Dendritic cell treated with granulocyte-macrophage colony-stimulating factor and Interleukin-4, amounts not matched to agents 40 ng/mL and 50 ng/mL, for 4 days (primary cell): Measurements from ENCODE around the gene PRSS48.
"Not testable (repeated sequence)": the region's sequence is repeated elsewhere in the genome, so short reads cannot be mapped to it uniquely, and the experiment has no call there.

Experiments used
- H3K27ac Mint-ChIP-seq: one replicate; pipeline ENCODE4 v1.8.0; 2022; ENCODE audit warnings: mild to moderate bottlenecking, mixed read lengths
- H3K27me3 Mint-ChIP-seq: one replicate; pipeline ENCODE4 v1.8.0; 2022; ENCODE audit warnings: mild to moderate bottlenecking, mixed read lengths
- H3K36me3 Mint-ChIP-seq: one replicate; pipeline ENCODE4 v1.8.0; 2022; ENCODE audit warnings: low read depth, mixed read lengths
- H3K4me1 Mint-ChIP-seq: one replicate; pipeline ENCODE4 v1.8.0; 2022; ENCODE audit warnings: low read depth, mixed read lengths
- H3K4me3 Mint-ChIP-seq: one replicate; pipeline ENCODE4 v1.8.0; 2022; ENCODE audit warnings: mild to moderate bottlenecking, moderate library complexity, mixed read lengths
- H3K9me3 Mint-ChIP-seq: one replicate; pipeline ENCODE4 v1.8.0; 2022; ENCODE audit warnings: mixed read lengths
- intact Hi-C: fragments of 100-400 bp; cut with micrococcal nuclease; formaldehyde crosslinking; loops from one replicate; pipeline ENCODE4 v1.15.0; 2022

PRSS48 gene

GRCh38 chr4:151315212-151315886 lies 38.4 kb downstream of the PRSS48 start:
- intact Hi-C loops, result no loop called here
- no peak overlapping the region for H3K4me3 Mint-ChIP-seq
- H3K27ac Mint-ChIP-seq, result no peak overlapping the region
- H3K9me3 Mint-ChIP-seq, result no peaks in the 10 kb centered on the region
- no peaks in the 10 kb centered on the region for H3K4me1 Mint-ChIP-seq
- no peaks in the 10 kb centered on the region for H3K27me3 Mint-ChIP-seq
- no peaks in the 10 kb centered on the region for H3K36me3 Mint-ChIP-seq

- Mint-ChIP-seq H3K27me3 (peaks cover 8% of the 10 kb centered on the region), H3K9me3 (no peaks in the 10 kb centered on the region)
- intact Hi-C loops, result no loop called here
These were observed 39.7 kb downstream of the PRSS48 start for GRCh38 chr4:151316645-151317044.

GRCh38 chr4:151318307-151319006 lies 41.5 kb downstream of the PRSS48 start:
- Mint-ChIP-seq H3K4me3 (no peak overlapping the region), H3K4me1 (no peaks in the 10 kb centered on the region), H3K36me3 (no peaks in the 10 kb centered on the region), H3K27ac (no peak overlapping the region), H3K27me3 (peaks cover 18% of the 10 kb centered on the region), H3K9me3 (no peaks in the 10 kb centered on the region)
- intact Hi-C loops, result no loop called here

More at GRCh38 chr4:151316645-151317044, 39.7 kb downstream of the PRSS48 start:
- no peak overlapping the region for H3K4me3 Mint-ChIP-seq
- H3K4me1 Mint-ChIP-seq, result no peaks in the 10 kb centered on the region
- H3K27ac Mint-ChIP-seq, result no peak overlapping the region
- H3K36me3 Mint-ChIP-seq, result no peaks in the 10 kb centered on the region

GRCh38 chr4:151319490-151319889 lies 42.5 kb downstream of the PRSS48 start:
- intact Hi-C loops, result no loop called here
- peaks cover 26% of the 10 kb centered on the region for H3K27me3 Mint-ChIP-seq

GRCh38 chr4:151321586-151321985 lies 44.6 kb downstream of the PRSS48 start:
- peaks cover 5% of the 10 kb centered on the region for H3K4me1 Mint-ChIP-seq
- H3K27ac Mint-ChIP-seq, result no peak overlapping the region
- H3K36me3 Mint-ChIP-seq, result no peaks in the 10 kb centered on the region
- no peak overlapping the region for H3K4me3 Mint-ChIP-seq
- H3K27me3 Mint-ChIP-seq, result peaks cover 42% of the 10 kb centered on the region
- no peaks in the 10 kb centered on the region for H3K9me3 Mint-ChIP-seq
- intact Hi-C loops, result no loop called here

More at GRCh38 chr4:151319490-151319889, 42.5 kb downstream of the PRSS48 start:
- no peak overlapping the region for H3K27ac Mint-ChIP-seq
- H3K36me3 Mint-ChIP-seq, result no peaks in the 10 kb centered on the region
- H3K4me1 Mint-ChIP-seq, result no peaks in the 10 kb centered on the region
- H3K9me3 Mint-ChIP-seq, result no peaks in the 10 kb centered on the region
- no peak overlapping the region for H3K4me3 Mint-ChIP-seq

GRCh38 chr4:151322161-151322560 lies 45.2 kb downstream of the PRSS48 start:
- H3K36me3 Mint-ChIP-seq, H3K4me3 Mint-ChIP-seq, intact Hi-C loops, H3K9me3 Mint-ChIP-seq, H3K4me1 Mint-ChIP-seq, H3K27ac Mint-ChIP-seq: not testable (repeated sequence)
- peaks cover 46% of the 10 kb centered on the region for H3K27me3 Mint-ChIP-seq

GRCh38 chr4:151322570-151322969 lies 45.6 kb downstream of the PRSS48 start:
- Mint-ChIP-seq H3K9me3 (no peaks in the 10 kb centered on the region), H3K4me1 (peaks cover 5% of the 10 kb centered on the region), H3K27me3 (peaks cover 47% of the 10 kb centered on the region), H3K4me3 (no peak overlapping the region), H3K36me3 (no peaks in the 10 kb centered on the region), H3K27ac (no peak overlapping the region)
- intact Hi-C loops, result no loop called here

- H3K9me3 Mint-ChIP-seq, result no peaks in the 10 kb centered on the region
- intact Hi-C loops, result no loop called here
- no peak overlapping the region for H3K4me3 Mint-ChIP-seq
- no peaks in the 10 kb centered on the region for H3K36me3 Mint-ChIP-seq
- peaks cover 5% of the 10 kb centered on the region for H3K4me1 Mint-ChIP-seq
- peaks cover 52% of the 10 kb centered on the region for H3K27me3 Mint-ChIP-seq
- no peak overlapping the region for H3K27ac Mint-ChIP-seq
These were observed 46.7 kb downstream of the PRSS48 start for GRCh38 chr4:151323667-151324066.

- H3K4me3 Mint-ChIP-seq, result no peak overlapping the region
- H3K9me3 Mint-ChIP-seq, result no peaks in the 10 kb centered on the region
- H3K27ac Mint-ChIP-seq, result no peak overlapping the region
- H3K36me3 Mint-ChIP-seq, result no peaks in the 10 kb centered on the region
- H3K4me1 Mint-ChIP-seq, result peaks cover 5% of the 10 kb centered on the region
- peaks cover 55% of the 10 kb centered on the region for H3K27me3 Mint-ChIP-seq
- intact Hi-C loops, result no loop called here
These were observed 47.3 kb downstream of the PRSS48 start for GRCh38 chr4:151324124-151324751.

GRCh38 chr4:151324752-151325110 lies 47.8 kb downstream of the PRSS48 start:
- intact Hi-C loops, result no loop called here
- peaks cover 56% of the 10 kb centered on the region for H3K27me3 Mint-ChIP-seq
- H3K9me3 Mint-ChIP-seq, result no peaks in the 10 kb centered on the region
- peak overlapping the region; percentile 23 for H3K4me3 Mint-ChIP-seq
- H3K27ac Mint-ChIP-seq, result no peak overlapping the region
- H3K4me1 Mint-ChIP-seq, result peaks cover 5% of the 10 kb centered on the region
- H3K36me3 Mint-ChIP-seq, result no peaks in the 10 kb centered on the region

- Mint-ChIP-seq H3K9me3 (no peaks in the 10 kb centered on the region), H3K27ac (no peak within 1 kb of the TSS), H3K4me3 (peak within 1 kb of the TSS; percentile 56), H3K36me3 (no peaks in the 10 kb centered on the region), H3K4me1 (peaks cover 5% of the 10 kb centered on the region), H3K27me3 (peaks cover 56% of the 10 kb centered on the region)
- intact Hi-C loops, result no loop called here
These were observed 48.4 kb downstream of the PRSS48 start, which contains the start of gene SH3D19 for GRCh38 chr4:151325111-151325948. Gene SH3D19 (minus strand): TSS chr4:151325605. CDS start chr4:151325352, 253 bp downstream.

GRCh38 chr4:151325949-151326246 lies 48.9 kb downstream of the PRSS48 start:
- Mint-ChIP-seq H3K36me3 (no peaks in the 10 kb centered on the region), H3K27ac (no peak overlapping the region), H3K9me3 (no peaks in the 10 kb centered on the region), H3K4me3 (no peak overlapping the region), H3K27me3 (peaks cover 55% of the 10 kb centered on the region), H3K4me1 (peaks cover 5% of the 10 kb centered on the region)
- intact Hi-C loops, result no loop called here

GRCh38 chr4:151329217-151330007 lies 52.5 kb downstream of the PRSS48 start:
- intact Hi-C loops, result no loop called here
- no peak overlapping the region for H3K4me3 Mint-ChIP-seq
- no peak overlapping the region for H3K27ac Mint-ChIP-seq
- no peaks in the 10 kb centered on the region for H3K9me3 Mint-ChIP-seq
- peaks cover 5% of the 10 kb centered on the region for H3K4me1 Mint-ChIP-seq
- H3K27me3 Mint-ChIP-seq, result peaks cover 34% of the 10 kb centered on the region
- H3K36me3 Mint-ChIP-seq, result no peaks in the 10 kb centered on the region
